ENCODE results near the gene ZNF583. TPM values are rescaled to one million over a fixed set of nuclear protein-coding genes. Genes with fewer than 3 reads are reported as not detected.

ZNF583 gene
- total and polyA plus RNA-seq, 2 of the 13 experiments (the other 11 are each of a cell fraction or from before 2014, with no cell fraction given): 0.65 to 5.3 TPM

DNA sequence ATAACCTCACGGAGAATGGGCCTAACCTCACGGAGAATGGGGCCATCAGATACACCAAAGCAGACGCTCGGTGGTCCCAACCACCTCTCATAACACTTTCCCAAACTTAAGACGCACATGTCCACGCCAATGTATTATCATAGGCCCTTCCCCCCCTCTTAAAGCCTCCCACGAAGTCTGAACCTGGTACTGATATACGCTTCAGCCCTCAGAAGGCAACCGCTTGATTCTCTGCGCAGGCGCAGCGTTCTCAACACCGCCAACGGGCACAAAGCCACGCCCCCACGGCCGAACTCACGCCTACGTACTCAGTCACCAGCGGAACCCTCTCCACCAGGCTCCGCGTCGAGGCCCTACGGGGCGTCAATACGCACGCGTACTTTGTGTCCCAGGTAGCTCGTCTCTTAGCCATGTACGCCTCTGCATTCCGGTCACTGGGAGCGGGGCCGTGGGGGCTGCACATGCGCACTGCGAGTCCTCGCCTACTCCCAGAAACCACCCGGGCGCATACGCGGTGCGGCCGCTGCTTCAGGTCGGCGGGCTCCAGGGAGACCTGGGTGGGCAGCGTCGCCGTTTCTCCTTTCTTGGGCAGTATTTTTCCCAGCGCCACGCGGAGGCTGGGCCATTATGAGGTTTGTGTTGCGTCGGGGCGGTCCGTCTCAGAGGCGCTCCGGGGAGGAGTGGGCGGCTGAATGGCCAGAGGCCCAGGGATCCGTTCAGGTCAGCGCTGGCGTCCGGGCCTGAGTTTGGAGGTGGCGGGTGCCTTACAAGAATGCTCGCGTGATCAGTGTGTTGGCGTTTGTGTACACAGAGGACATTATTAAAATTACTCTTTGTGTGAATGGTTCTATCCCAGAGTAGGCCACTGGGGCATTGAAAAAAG, 36.1 kb upstream of the ZNF583 start (continued):
- TF ChIP-seq, protein P1, sequence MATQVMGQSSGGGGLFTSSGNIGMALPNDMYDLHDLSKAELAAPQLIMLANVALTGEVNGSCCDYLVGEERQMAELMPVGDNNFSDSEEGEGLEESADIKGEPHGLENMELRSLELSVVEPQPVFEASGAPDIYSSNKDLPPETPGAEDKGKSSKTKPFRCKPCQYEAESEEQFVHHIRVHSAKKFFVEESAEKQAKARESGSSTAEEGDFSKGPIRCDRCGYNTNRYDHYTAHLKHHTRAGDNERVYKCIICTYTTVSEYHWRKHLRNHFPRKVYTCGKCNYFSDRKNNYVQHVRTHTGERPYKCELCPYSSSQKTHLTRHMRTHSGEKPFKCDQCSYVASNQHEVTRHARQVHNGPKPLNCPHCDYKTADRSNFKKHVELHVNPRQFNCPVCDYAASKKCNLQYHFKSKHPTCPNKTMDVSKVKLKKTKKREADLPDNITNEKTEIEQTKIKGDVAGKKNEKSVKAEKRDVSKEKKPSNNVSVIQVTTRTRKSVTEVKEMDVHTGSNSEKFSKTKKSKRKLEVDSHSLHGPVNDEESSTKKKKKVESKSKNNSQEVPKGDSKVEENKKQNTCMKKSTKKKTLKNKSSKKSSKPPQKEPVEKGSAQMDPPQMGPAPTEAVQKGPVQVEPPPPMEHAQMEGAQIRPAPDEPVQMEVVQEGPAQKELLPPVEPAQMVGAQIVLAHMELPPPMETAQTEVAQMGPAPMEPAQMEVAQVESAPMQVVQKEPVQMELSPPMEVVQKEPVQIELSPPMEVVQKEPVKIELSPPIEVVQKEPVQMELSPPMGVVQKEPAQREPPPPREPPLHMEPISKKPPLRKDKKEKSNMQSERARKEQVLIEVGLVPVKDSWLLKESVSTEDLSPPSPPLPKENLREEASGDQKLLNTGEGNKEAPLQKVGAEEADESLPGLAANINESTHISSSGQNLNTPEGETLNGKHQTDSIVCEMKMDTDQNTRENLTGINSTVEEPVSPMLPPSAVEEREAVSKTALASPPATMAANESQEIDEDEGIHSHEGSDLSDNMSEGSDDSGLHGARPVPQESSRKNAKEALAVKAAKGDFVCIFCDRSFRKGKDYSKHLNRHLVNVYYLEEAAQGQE (IDR thresholded peaks at IDR 0.05; ENCODE audit: borderline replicate concordance in 1 of 2, low read depth in 1 of 2, low read length in 2 of 2): no peak
- TF ChIP-seq YEATS2 (CRISPR knock-in tag; IDR thresholded peaks at IDR 0.05; ENCODE audit: borderline replicate concordance) (0 out of 2 replicates have a peak, but pooled peaks have one; percentile 25), SAP130 (CRISPR knock-in tag; IDR thresholded peaks at IDR 0.05; ENCODE audit: low read depth) (peak; percentile 55), TP53 (CRISPR knock-in tag; conservative IDR thresholded peaks at IDR 0.05) (no peak), TEAD3 (CRISPR knock-in tag; optimal IDR thresholded peaks at IDR 0.05; ENCODE audit: borderline replicate concordance) (peak; percentile 79), AGO2 (optimal IDR thresholded peaks at IDR 0.05; ENCODE audit: low read depth, low read length) (peak; percentile 46), SMC3 (IDR thresholded peaks at IDR 0.05; ENCODE audit: low read length) (no peak), NFKB2 (CRISPR knock-in tag; IDR thresholded peaks at IDR 0.05; ENCODE audit: borderline replicate concordance) (peak; percentile 83; the same call in 1 of the 2 replicates), ZNF781 (CRISPR knock-in tag; IDR thresholded peaks at IDR 0.05; ENCODE audit: borderline replicate concordance, not compliant biosample characterization) (peak; percentile 52), RFXAP (CRISPR knock-in tag; IDR thresholded peaks at IDR 0.05; ENCODE audit: borderline replicate concordance) (peak; percentile 42; the same call in 1 of the 2 replicates), POLR2A (IDR thresholded peaks at IDR 0.05; ENCODE audit: insufficient read depth in 1 of 2, low read depth in 2 of 2, low read length in 2 of 2) (peak; percentile 39 to 67; a peak in 3 of 4 replicates), AGO1 (IDR thresholded peaks at IDR 0.05; ENCODE audit: low read depth, low read length, poor library complexity, severe bottlenecking) (peak; percentile 66), ZNF780A (CRISPR knock-in tag; IDR thresholded peaks at IDR 0.05) (0 out of 2 replicates have a peak, but pooled peaks have one; percentile 45), ARNT2 (CRISPR knock-in tag; IDR thresholded peaks at IDR 0.05; ENCODE audit: low read depth) (peak; percentile 74)
- TF ChIP-seq, protein P2, sequence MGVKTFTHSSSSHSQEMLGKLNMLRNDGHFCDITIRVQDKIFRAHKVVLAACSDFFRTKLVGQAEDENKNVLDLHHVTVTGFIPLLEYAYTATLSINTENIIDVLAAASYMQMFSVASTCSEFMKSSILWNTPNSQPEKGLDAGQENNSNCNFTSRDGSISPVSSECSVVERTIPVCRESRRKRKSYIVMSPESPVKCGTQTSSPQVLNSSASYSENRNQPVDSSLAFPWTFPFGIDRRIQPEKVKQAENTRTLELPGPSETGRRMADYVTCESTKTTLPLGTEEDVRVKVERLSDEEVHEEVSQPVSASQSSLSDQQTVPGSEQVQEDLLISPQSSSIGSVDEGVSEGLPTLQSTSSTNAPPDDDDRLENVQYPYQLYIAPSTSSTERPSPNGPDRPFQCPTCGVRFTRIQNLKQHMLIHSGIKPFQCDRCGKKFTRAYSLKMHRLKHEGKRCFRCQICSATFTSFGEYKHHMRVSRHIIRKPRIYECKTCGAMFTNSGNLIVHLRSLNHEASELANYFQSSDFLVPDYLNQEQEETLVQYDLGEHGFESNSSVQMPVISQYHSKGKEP (CRISPR knock-in tag; IDR thresholded peaks at IDR 0.05): 0 out of 2 replicates have a peak, but pooled peaks have one; percentile 21
- TF ChIP-seq, protein P3, sequence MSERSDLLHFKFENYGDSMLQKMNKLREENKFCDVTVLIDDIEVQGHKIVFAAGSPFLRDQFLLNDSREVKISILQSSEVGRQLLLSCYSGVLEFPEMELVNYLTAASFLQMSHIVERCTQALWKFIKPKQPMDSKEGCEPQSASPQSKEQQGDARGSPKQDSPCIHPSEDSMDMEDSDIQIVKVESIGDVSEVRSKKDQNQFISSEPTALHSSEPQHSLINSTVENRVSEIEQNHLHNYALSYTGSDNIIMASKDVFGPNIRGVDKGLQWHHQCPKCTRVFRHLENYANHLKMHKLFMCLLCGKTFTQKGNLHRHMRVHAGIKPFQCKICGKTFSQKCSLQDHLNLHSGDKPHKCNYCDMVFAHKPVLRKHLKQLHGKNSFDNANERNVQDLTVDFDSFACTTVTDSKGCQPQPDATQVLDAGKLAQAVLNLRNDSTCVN (CRISPR knock-in tag; IDR thresholded peaks at IDR 0.05; ENCODE audit: borderline replicate concordance): peak; percentile 62; the same call in 1 of the 2 replicates
- TF ChIP-seq, protein P4, sequence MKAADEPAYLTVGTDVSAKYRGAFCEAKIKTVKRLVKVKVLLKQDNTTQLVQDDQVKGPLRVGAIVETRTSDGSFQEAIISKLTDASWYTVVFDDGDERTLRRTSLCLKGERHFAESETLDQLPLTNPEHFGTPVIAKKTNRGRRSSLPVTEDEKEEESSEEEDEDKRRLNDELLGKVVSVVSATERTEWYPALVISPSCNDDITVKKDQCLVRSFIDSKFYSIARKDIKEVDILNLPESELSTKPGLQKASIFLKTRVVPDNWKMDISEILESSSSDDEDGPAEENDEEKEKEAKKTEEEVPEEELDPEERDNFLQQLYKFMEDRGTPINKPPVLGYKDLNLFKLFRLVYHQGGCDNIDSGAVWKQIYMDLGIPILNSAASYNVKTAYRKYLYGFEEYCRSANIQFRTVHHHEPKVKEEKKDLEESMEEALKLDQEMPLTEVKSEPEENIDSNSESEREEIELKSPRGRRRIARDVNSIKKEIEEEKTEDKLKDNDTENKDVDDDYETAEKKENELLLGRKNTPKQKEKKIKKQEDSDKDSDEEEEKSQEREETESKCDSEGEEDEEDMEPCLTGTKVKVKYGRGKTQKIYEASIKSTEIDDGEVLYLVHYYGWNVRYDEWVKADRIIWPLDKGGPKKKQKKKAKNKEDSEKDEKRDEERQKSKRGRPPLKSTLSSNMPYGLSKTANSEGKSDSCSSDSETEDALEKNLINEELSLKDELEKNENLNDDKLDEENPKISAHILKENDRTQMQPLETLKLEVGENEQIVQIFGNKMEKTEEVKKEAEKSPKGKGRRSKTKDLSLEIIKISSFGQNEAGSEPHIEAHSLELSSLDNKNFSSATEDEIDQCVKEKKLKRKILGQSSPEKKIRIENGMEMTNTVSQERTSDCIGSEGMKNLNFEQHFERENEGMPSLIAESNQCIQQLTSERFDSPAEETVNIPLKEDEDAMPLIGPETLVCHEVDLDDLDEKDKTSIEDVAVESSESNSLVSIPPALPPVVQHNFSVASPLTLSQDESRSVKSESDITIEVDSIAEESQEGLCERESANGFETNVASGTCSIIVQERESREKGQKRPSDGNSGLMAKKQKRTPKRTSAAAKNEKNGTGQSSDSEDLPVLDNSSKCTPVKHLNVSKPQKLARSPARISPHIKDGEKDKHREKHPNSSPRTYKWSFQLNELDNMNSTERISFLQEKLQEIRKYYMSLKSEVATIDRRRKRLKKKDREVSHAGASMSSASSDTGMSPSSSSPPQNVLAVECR (CRISPR knock-in tag; IDR thresholded peaks at IDR 0.05; ENCODE audit: borderline replicate concordance): peak; percentile 83; the same call in 1 of the 2 replicates

Measured in HepG2 (cell line).